ENCODE measurements around the gene CCDC51. TPM values are rescaled to one million over a fixed set of nuclear protein-coding genes. Genes with fewer than 3 reads are reported as not detected.

The CCDC51 gene
- total and polyA plus RNA-seq, 2 of the 13 experiments (the other 11 are each of a cell fraction or from before 2014, with no cell fraction given): 18.1 to 29.4 TPM

GRCh38 chr3:48429960-48430707 is 9.8 kb downstream of the CCDC51 start, which contains the start of gene PLXNB1 (continued):
- no peak for TF ChIP-seq CEBPZ (IDR thresholded peaks at IDR 0.05; ENCODE audit: low read length)
- TF ChIP-seq SIN3A (IDR thresholded peaks at IDR 0.05; ENCODE audit: borderline replicate concordance, low read depth, low read length): peak; percentile 84
- TF ChIP-seq TRIM24 (CRISPR knock-in tag; IDR thresholded peaks at IDR 0.05): peak; percentile 79; the same call in 1 of the 2 replicates
- no peak for TF ChIP-seq PLRG1 (conservative IDR thresholded peaks at IDR 0.05)
- TF ChIP-seq ZNF501 (CRISPR knock-in tag; IDR thresholded peaks at IDR 0.05): peak; percentile 60
- TF ChIP-seq, protein P1, sequence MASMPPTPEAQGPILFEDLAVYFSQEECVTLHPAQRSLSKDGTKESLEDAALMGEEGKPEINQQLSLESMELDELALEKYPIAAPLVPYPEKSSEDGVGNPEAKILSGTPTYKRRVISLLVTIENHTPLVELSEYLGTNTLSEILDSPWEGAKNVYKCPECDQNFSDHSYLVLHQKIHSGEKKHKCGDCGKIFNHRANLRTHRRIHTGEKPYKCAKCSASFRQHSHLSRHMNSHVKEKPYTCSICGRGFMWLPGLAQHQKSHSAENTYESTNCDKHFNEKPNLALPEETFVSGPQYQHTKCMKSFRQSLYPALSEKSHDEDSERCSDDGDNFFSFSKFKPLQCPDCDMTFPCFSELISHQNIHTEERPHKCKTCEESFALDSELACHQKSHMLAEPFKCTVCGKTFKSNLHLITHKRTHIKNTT (CRISPR knock-in tag; IDR thresholded peaks at IDR 0.05): no peak
- TF ChIP-seq, protein P2, sequence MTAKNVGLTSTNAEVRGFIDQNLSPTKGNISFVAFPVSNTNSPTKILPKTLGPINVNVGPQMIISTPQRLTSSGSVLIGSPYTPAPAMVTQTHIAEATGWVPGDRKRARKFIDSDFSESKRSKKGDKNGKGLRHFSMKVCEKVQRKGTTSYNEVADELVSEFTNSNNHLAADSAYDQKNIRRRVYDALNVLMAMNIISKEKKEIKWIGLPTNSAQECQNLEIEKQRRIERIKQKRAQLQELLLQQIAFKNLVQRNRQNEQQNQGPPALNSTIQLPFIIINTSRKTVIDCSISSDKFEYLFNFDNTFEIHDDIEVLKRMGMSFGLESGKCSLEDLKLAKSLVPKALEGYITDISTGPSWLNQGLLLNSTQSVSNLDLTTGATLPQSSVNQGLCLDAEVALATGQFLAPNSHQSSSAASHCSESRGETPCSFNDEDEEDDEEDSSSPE (CRISPR knock-in tag; IDR thresholded peaks at IDR 0.05): peak; percentile 71
- peak; percentile 92 for TF ChIP-seq PHF5A (CRISPR knock-in tag; IDR thresholded peaks at IDR 0.05; ENCODE audit: low read depth, unreplicated experiment)
- peak; percentile 91 for TF ChIP-seq RXRB (CRISPR knock-in tag; IDR thresholded peaks at IDR 0.05; ENCODE audit: borderline replicate concordance)
- TF ChIP-seq HCFC1 (IDR thresholded peaks at IDR 0.05; ENCODE audit: low read depth, low read length): no peak; the same call in 1 of the 2 replicates
- TF ChIP-seq, protein P3, sequence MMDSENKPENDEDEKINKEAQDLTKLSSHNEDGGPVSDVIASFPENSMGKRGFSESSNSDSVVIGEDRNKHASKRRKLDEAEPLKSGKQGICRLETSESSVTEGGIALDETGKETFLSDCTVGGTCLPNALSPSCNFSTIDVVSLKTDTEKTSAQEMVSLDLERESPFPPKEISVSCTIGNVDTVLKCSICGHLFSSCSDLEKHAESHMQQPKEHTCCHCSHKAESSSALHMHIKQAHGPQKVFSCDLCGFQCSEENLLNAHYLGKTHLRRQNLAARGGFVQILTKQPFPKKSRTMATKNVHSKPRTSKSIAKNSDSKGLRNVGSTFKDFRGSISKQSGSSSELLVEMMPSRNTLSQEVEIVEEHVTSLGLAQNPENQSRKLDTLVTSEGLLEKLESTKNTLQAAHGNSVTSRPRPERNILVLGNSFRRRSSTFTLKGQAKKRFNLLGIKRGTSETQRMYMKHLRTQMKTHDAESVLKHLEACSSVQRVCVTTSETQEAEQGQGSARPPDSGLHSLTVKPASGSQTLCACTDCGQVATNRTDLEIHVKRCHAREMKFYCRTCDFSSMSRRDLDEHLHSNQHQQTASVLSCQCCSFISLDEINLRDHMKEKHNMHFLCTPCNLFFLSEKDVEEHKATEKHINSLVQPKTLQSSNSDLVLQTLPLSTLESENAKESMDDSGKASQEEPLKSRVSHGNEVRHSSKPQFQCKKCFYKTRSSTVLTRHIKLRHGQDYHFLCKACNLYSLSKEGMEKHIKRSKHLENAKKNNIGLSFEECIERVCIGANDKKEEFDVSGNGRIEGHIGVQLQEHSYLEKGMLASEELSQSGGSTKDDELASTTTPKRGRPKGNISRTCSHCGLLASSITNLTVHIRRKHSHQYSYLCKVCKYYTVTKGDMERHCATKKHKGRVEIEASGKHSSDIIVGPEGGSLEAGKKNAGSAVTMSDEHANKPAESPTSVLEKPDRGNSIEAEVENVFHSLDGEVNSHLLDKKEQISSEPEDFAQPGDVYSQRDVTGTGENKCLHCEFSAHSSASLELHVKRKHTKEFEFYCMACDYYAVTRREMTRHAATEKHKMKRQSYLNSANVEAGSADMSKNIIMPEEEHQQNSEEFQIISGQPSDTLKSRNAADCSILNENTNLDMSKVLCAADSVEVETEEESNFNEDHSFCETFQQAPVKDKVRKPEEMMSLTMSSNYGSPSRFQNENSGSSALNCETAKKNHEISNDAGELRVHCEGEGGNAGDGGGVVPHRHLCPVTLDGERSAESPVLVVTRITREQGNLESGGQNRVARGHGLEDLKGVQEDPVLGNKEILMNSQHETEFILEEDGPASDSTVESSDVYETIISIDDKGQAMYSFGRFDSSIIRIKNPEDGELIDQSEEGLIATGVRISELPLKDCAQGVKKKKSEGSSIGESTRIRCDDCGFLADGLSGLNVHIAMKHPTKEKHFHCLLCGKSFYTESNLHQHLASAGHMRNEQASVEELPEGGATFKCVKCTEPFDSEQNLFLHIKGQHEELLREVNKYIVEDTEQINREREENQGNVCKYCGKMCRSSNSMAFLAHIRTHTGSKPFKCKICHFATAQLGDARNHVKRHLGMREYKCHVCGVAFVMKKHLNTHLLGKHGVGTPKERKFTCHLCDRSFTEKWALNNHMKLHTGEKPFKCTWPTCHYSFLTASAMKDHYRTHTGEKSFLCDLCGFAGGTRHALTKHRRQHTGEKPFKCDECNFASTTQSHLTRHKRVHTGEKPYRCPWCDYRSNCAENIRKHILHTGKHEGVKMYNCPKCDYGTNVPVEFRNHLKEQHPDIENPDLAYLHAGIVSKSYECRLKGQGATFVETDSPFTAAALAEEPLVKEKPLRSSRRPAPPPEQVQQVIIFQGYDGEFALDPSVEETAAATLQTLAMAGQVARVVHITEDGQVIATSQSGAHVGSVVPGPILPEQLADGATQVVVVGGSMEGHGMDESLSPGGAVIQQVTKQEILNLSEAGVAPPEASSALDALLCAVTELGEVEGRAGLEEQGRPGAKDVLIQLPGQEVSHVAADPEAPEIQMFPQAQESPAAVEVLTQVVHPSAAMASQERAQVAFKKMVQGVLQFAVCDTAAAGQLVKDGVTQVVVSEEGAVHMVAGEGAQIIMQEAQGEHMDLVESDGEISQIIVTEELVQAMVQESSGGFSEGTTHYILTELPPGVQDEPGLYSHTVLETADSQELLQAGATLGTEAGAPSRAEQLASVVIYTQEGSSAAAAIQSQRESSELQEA (CRISPR knock-in tag; IDR thresholded peaks at IDR 0.05; ENCODE audit: not compliant biosample characterization): peak; percentile 59
- peak; percentile 90 for TF ChIP-seq GABPB1 (CRISPR knock-in tag; IDR thresholded peaks at IDR 0.05)
- 0 out of 2 replicates have a peak, but pooled peaks have one; percentile 21 for TF ChIP-seq ZNF644 (CRISPR knock-in tag; IDR thresholded peaks at IDR 0.05; ENCODE audit: low read depth)

Measured in HepG2 (cell line).